ENCODE measurements around the gene GRK3.

The GRK3 gene

GRCh38 chr22:25669253-25670069 is 105.0 kb downstream of the GRK3 start:
- Histone ChIP-seq H3K9me2 (replicated peaks; ENCODE audit: control insufficient read depth, low read length) (no peaks in the 10 kb centered on the region), H3K4me3 (ENCODE audit: low read length) (no peak overlapping the region), H3K79me2 (ENCODE audit: control insufficient read depth, low read length) (no peaks in the 10 kb centered on the region), H3K4me1 (ENCODE audit: control insufficient read depth, low read length) (no peaks in the 10 kb centered on the region), H3K36me3 (ENCODE audit: control insufficient read depth, low read length) (no peaks in the 10 kb centered on the region), H3K4me2 (ENCODE audit: low read length) (no peak overlapping the region), H3K27ac (ENCODE audit: low read depth, low read length) (no peak overlapping the region), H3F3A (ENCODE audit: control insufficient read depth, insufficient read depth) (no peaks in the 10 kb centered on the region), H3K9me3 (ENCODE audit: control insufficient read depth, insufficient read depth, low read length) (no peaks in the 10 kb centered on the region), H3K27me3 (ENCODE audit: control insufficient read depth, low read length) (no peaks in the 10 kb centered on the region), H4K20me1 (ENCODE audit: control insufficient read depth, insufficient read depth, low read depth, low read length) (no peaks in the 10 kb centered on the region)
- no peak for TF ChIP-seq EZH2phosphoT487 (IDR thresholded peaks at IDR 0.05; ENCODE audit: borderline replicate concordance, low read length)
- TF ChIP-seq CTCF (IDR thresholded peaks at IDR 0.05; ENCODE audit: low read depth, low read length, poor library complexity, severe bottlenecking) = no peak

- Histone ChIP-seq H3K4me3 (ENCODE audit: low read length) (no peak overlapping the region), H4K20me1 (ENCODE audit: control insufficient read depth, insufficient read depth, low read depth, low read length) (no peaks in the 10 kb centered on the region), H3K79me2 (ENCODE audit: control insufficient read depth, low read length) (no peaks in the 10 kb centered on the region), H3K27ac (ENCODE audit: low read depth, low read length) (no peak overlapping the region), H3K36me3 (ENCODE audit: control insufficient read depth, low read length) (no peaks in the 10 kb centered on the region), H3K4me1 (ENCODE audit: control insufficient read depth, low read length) (no peaks in the 10 kb centered on the region), H3K9me3 (ENCODE audit: control insufficient read depth, insufficient read depth, low read length) (no peaks in the 10 kb centered on the region), H3K4me2 (ENCODE audit: low read length) (no peak overlapping the region), H3K9me2 (replicated peaks; ENCODE audit: control insufficient read depth, low read length) (no peaks in the 10 kb centered on the region), H3F3A (ENCODE audit: control insufficient read depth, insufficient read depth) (no peaks in the 10 kb centered on the region), H3K27me3 (ENCODE audit: control insufficient read depth, low read length) (no peaks in the 10 kb centered on the region)
- TF ChIP-seq CTCF (IDR thresholded peaks at IDR 0.05; ENCODE audit: low read depth, low read length, poor library complexity, severe bottlenecking) = no peak
- no peak for TF ChIP-seq EZH2phosphoT487 (IDR thresholded peaks at IDR 0.05; ENCODE audit: borderline replicate concordance, low read length)
Observed at GRCh38 chr22:25670070-25670461, 105.6 kb downstream of the GRK3 start.

- H3F3A ChIP-seq (ENCODE audit: control insufficient read depth, insufficient read depth) = no peaks in the 10 kb centered on the region
- H3K27me3 ChIP-seq (ENCODE audit: control insufficient read depth, low read length) = no peaks in the 10 kb centered on the region
- no peaks in the 10 kb centered on the region for H3K4me1 ChIP-seq (ENCODE audit: control insufficient read depth, low read length)
- H3K9me2 ChIP-seq (replicated peaks; ENCODE audit: control insufficient read depth, low read length) = no peaks in the 10 kb centered on the region
- no peaks in the 10 kb centered on the region for H3K9me3 ChIP-seq (ENCODE audit: control insufficient read depth, insufficient read depth, low read length)
- H3K79me2 ChIP-seq (ENCODE audit: control insufficient read depth, low read length) = no peaks in the 10 kb centered on the region
- H4K20me1 ChIP-seq (ENCODE audit: control insufficient read depth, insufficient read depth, low read depth, low read length) = no peaks in the 10 kb centered on the region
- no peak overlapping the region for H3K4me2 ChIP-seq (ENCODE audit: low read length)
- H3K4me3 ChIP-seq (ENCODE audit: low read length) = no peak overlapping the region
- no peak overlapping the region for H3K27ac ChIP-seq (ENCODE audit: low read depth, low read length)
- no peak for TF ChIP-seq CTCF (IDR thresholded peaks at IDR 0.05; ENCODE audit: low read depth, low read length, poor library complexity, severe bottlenecking)
- H3K36me3 ChIP-seq (ENCODE audit: control insufficient read depth, low read length) = no peaks in the 10 kb centered on the region
Observed at GRCh38 chr22:25672289-25673084, 108.0 kb downstream of the GRK3 start.

All from DOHH2 (cell line).